ENCODE data around the gene RPS23.

Gene RPS23

DNA sequence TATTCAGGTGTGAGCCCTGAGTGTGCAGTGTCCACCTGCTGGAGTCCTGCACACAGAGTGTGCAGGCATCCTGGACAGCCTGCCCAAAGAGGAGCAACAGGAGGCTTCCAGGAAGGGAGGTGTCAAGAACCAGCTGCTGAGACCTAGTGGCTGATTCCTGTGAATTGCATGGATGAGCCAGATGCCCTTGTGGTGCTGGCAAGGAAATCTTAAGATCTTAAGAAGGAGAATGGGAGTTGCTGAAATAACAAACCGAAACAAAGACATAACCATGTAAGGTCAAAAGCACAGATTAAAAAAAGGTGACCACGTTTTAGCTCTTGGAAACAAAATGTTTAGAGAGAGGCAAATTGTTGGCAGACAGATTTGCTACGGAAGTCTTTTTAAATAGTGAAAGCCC lies 29.3 kb upstream of the RPS23 start:
- H3K9me2 ChIP-seq (replicated peaks; ENCODE audit: insufficient read depth, low read length): no peaks in the 10 kb centered on the region
- no peaks in the 10 kb centered on the region for H3K9me3 ChIP-seq (ENCODE audit: insufficient read depth, low read length)
- no peak overlapping the region for H3K4me2 ChIP-seq (ENCODE audit: low read depth, low read length, poor library complexity, severe bottlenecking)
- H3F3A ChIP-seq (ENCODE audit: insufficient read depth): no peaks in the 10 kb centered on the region
- no peak overlapping the region for H3K9ac ChIP-seq (ENCODE audit: low read length)
- no peaks in the 10 kb centered on the region; the same call in 1 of the 2 replicates for H4K20me1 ChIP-seq (ENCODE audit: low read depth, low read length)
- H3K27me3 ChIP-seq (ENCODE audit: low read length): no peaks in the 10 kb centered on the region
- H3K36me3 ChIP-seq (ENCODE audit: low read length): no peaks in the 10 kb centered on the region
- H3K27ac ChIP-seq (ENCODE audit: low read depth, low read length): no peak overlapping the region
- H2AFZ ChIP-seq (ENCODE audit: low read depth, low read length, severe bottlenecking): no peak overlapping the region
- no peaks in the 10 kb centered on the region for H3K79me2 ChIP-seq (ENCODE audit: insufficient read depth, low read length)
- TF ChIP-seq, protein P1, sequence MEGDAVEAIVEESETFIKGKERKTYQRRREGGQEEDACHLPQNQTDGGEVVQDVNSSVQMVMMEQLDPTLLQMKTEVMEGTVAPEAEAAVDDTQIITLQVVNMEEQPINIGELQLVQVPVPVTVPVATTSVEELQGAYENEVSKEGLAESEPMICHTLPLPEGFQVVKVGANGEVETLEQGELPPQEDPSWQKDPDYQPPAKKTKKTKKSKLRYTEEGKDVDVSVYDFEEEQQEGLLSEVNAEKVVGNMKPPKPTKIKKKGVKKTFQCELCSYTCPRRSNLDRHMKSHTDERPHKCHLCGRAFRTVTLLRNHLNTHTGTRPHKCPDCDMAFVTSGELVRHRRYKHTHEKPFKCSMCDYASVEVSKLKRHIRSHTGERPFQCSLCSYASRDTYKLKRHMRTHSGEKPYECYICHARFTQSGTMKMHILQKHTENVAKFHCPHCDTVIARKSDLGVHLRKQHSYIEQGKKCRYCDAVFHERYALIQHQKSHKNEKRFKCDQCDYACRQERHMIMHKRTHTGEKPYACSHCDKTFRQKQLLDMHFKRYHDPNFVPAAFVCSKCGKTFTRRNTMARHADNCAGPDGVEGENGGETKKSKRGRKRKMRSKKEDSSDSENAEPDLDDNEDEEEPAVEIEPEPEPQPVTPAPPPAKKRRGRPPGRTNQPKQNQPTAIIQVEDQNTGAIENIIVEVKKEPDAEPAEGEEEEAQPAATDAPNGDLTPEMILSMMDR (IDR thresholded peaks at IDR 0.05; ENCODE audit: insufficient read depth, low read length, poor library complexity, severe bottlenecking): no peak
- TF ChIP-seq EZH2phosphoT487 (conservative IDR thresholded peaks at IDR 0.05; ENCODE audit: low read length): no peak
- H3K4me3 ChIP-seq (ENCODE audit: insufficient read depth, low read length, poor library complexity, severe bottlenecking): no peak overlapping the region

DNA sequence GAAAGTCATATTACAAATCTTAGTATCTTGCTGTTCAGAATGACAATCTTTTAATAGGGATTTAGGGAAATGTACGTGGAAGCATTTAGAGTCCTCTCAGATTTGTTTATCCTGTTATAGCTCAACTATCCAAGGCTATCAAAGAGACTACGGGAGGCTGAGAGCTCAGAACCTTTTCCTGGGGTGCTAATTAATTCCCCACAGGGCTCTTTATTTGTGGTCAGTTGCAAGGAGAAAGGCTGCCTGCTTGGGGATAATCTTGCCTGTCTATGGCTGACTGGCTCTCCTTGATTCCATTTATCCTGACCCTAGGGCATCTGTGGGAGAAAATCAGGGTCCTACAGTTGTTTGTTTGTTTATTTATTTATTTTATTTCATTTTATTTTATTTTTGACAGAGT lies 28.0 kb upstream of the RPS23 start:
- Histone ChIP-seq H4K20me1 (ENCODE audit: low read depth, low read length) (no peaks in the 10 kb centered on the region; the same call in 1 of the 2 replicates), H3K27me3 (ENCODE audit: low read length) (no peaks in the 10 kb centered on the region), H3K79me2 (ENCODE audit: insufficient read depth, low read length) (no peaks in the 10 kb centered on the region), H3K4me3 (ENCODE audit: insufficient read depth, low read length, poor library complexity, severe bottlenecking) (no peak overlapping the region), H3K27ac (ENCODE audit: low read depth, low read length) (no peak overlapping the region), H3K9ac (ENCODE audit: low read length) (no peak overlapping the region), H3K9me3 (ENCODE audit: insufficient read depth, low read length) (no peaks in the 10 kb centered on the region), H2AFZ (ENCODE audit: low read depth, low read length, severe bottlenecking) (no peak overlapping the region), H3K9me2 (replicated peaks; ENCODE audit: insufficient read depth, low read length) (no peaks in the 10 kb centered on the region), H3K4me2 (ENCODE audit: low read depth, low read length, poor library complexity, severe bottlenecking) (no peak overlapping the region), H3K36me3 (ENCODE audit: low read length) (no peaks in the 10 kb centered on the region), H3F3A (ENCODE audit: insufficient read depth) (no peaks in the 10 kb centered on the region)
- no peak for TF ChIP-seq EZH2phosphoT487 (conservative IDR thresholded peaks at IDR 0.05; ENCODE audit: low read length)
- TF ChIP-seq, protein P1 (IDR thresholded peaks at IDR 0.05; ENCODE audit: insufficient read depth, low read length, poor library complexity, severe bottlenecking): no peak

DNA sequence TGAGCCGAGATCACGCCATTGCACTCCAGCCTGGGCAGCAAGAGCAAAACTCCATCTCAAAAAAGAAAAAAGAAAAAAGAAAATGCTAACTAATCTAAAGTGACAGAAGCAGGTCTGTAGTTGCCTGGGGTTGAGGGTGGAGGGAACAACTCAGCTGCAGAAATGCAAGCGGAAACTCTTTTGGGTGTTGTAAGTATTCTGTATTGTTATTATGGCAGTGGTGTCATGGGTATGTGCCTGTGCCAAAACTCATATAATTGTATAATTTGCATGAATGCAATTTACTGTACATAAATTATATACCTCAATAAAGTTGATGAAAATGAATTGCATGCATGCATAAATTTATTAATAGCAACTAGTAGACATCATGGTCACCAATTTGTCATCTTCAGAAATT lies 23.0 kb upstream of the RPS23 start:
- no peaks in the 10 kb centered on the region for H3F3A ChIP-seq (ENCODE audit: insufficient read depth)
- no peak overlapping the region for H3K4me2 ChIP-seq (ENCODE audit: low read depth, low read length, poor library complexity, severe bottlenecking)
- TF ChIP-seq, protein P1 (IDR thresholded peaks at IDR 0.05; ENCODE audit: insufficient read depth, low read length, poor library complexity, severe bottlenecking): no peak
- no peak for TF ChIP-seq EZH2phosphoT487 (conservative IDR thresholded peaks at IDR 0.05; ENCODE audit: low read length)
- no peaks in the 10 kb centered on the region; the same call in 1 of the 2 replicates for H4K20me1 ChIP-seq (ENCODE audit: low read depth, low read length)
- no peaks in the 10 kb centered on the region for H3K9me3 ChIP-seq (ENCODE audit: insufficient read depth, low read length)
- H3K4me3 ChIP-seq (ENCODE audit: insufficient read depth, low read length, poor library complexity, severe bottlenecking): no peak overlapping the region
- H3K27ac ChIP-seq (ENCODE audit: low read depth, low read length): no peak overlapping the region
- no peaks in the 10 kb centered on the region for H3K27me3 ChIP-seq (ENCODE audit: low read length)
- H3K9ac ChIP-seq (ENCODE audit: low read length): no peak overlapping the region
- H3K79me2 ChIP-seq (ENCODE audit: insufficient read depth, low read length): no peaks in the 10 kb centered on the region
- no peaks in the 10 kb centered on the region for H3K9me2 ChIP-seq (replicated peaks; ENCODE audit: insufficient read depth, low read length)
- H2AFZ ChIP-seq (ENCODE audit: low read depth, low read length, severe bottlenecking): no peak overlapping the region
- H3K36me3 ChIP-seq (ENCODE audit: low read length): no peaks in the 10 kb centered on the region

Data from SU-DHL-6 (cell line).